ENCODE data around the gene CST3.
"Not testable (repeated sequence)": the region's sequence is repeated elsewhere in the genome, so short reads cannot be mapped to it uniquely, and the experiment has no call there.

CST3 gene

GRCh38 chr20:23631226-23631822 is 6.4 kb downstream of the CST3 start:
- H3K27me3 Mint-ChIP-seq (ENCODE audit: low read depth), result peaks cover 8% of the 10 kb centered on the region
- H3K9me3 Mint-ChIP-seq, result no peaks in the 10 kb centered on the region
- H3K36me3 Mint-ChIP-seq (ENCODE audit: low read depth), result no peaks in the 10 kb centered on the region
- no peak overlapping the region for H3K4me3 Mint-ChIP-seq
- no peak overlapping the region for H3K27ac Mint-ChIP-seq
- no peaks in the 10 kb centered on the region for H3K4me1 Mint-ChIP-seq (ENCODE audit: low read depth)

DNA sequence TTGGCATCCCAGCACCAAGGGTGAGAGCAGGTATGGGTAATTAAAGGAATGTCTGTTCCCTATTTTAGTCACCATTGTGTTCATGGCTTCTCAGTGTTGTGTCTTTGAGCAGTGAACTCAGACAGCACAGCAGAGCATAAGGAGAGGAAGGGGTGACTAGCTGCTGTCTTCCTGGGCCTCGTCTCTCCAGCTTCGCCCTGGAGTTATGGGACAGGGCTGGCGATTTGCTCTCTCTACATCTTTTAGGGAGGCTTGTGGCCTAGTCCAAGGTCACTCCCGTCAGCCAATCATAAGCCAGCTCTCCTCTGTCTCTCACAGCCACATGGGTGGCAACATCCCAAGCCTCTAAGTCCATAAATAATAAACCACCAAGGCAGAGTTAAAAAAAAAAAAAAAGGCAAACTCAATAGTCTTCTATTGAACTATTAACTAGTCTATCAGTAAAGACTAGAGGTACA is 7.3 kb downstream of the CST3 start:
- Mint-ChIP-seq H3K27me3 (ENCODE audit: low read depth) (peaks cover 4% of the 10 kb centered on the region), H3K36me3 (ENCODE audit: low read depth) (no peaks in the 10 kb centered on the region), H3K27ac (no peak overlapping the region), H3K4me3 (no peak overlapping the region), H3K9me3 (no peaks in the 10 kb centered on the region), H3K4me1 (ENCODE audit: low read depth) (no peaks in the 10 kb centered on the region)

DNA sequence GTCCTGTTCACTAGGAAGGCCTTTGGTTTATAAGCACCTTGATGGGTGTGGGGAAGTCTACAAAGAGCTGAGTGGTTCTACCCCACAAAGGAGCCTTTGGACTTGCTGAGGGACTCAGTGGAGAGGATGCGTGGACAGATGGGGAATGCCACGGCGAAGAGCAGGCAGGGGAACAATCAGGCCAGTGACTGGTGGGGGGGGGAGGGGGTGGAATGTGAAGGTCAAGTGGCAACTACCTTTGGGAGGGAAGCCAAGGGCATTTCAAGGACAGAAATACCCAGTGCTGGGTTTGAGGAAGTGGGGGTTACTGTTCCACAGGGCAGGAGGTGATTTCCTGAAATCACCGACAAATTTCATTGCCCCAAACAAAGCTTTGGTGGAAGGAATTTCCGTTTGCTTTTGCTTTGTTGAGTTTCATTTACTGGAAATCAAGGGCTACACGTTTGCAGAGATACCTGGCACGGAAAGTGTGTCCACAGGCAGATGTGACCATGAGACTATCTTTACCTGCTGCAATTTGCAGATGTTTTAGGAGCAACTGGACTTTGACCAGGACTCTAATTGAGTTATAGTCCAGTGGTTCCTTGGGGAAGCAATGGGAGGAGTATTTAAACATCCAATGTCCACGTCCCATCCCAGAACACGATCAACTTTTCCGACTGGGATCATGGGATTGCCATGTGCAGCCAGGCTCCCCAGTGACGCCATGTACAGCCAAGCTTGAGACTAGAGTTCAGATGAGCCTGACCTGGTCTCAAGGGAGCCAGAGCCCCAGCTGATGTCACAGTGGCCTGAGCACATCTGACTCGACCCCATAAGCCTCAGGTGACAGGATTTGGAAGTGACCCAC is 8.0 kb downstream of the CST3 start:
- Mint-ChIP-seq H3K9me3 (no peaks in the 10 kb centered on the region), H3K4me1 (ENCODE audit: low read depth) (no peaks in the 10 kb centered on the region), H3K4me3 (no peak overlapping the region), H3K27ac (no peak overlapping the region), H3K36me3 (ENCODE audit: low read depth) (no peaks in the 10 kb centered on the region), H3K27me3 (ENCODE audit: low read depth) (peaks cover 7% of the 10 kb centered on the region)

DNA sequence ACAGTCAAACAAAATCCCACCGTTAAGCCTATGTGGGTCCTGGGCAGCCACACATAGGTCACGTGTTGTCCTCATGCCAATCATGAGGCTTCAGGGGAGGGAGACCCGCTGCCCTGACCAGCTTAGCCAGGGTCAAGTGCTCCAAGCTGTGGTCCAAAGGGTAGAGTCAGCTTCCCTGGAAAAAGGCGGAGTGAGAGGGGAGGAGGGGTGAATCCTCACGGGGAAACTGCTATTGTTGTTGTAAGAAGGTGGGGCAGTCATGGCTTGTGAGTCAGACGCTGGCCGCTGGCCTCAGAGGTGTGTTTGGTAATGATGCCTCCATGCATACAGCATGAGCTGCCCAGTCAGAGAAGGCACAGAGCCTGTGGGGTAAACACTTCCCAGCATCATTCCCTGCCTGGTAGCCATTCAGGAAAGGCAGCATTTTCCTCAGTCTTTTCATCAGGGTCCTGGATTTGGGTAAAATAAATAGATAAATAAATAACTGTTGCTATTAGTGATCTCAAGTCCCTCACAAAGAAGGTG is 8.7 kb downstream of the CST3 start:
- no peak overlapping the region for H3K27ac Mint-ChIP-seq
- H3K4me3 Mint-ChIP-seq, result no peak overlapping the region
- no peaks in the 10 kb centered on the region for H3K36me3 Mint-ChIP-seq (ENCODE audit: low read depth)
- H3K27me3 Mint-ChIP-seq (ENCODE audit: low read depth), result peaks cover 7% of the 10 kb centered on the region
- H3K4me1 Mint-ChIP-seq (ENCODE audit: low read depth), result peaks cover 1% of the 10 kb centered on the region
- H3K9me3 Mint-ChIP-seq, result no peaks in the 10 kb centered on the region

GRCh38 chr20:23628402-23629016 is 9.2 kb downstream of the CST3 start:
- Mint-ChIP-seq H3K27ac (no peak overlapping the region), H3K27me3 (ENCODE audit: low read depth) (peaks cover 7% of the 10 kb centered on the region), H3K36me3 (ENCODE audit: low read depth) (no peaks in the 10 kb centered on the region), H3K4me1 (ENCODE audit: low read depth) (peaks cover 1% of the 10 kb centered on the region), H3K4me3 (no peak overlapping the region), H3K9me3 (no peaks in the 10 kb centered on the region)

DNA sequence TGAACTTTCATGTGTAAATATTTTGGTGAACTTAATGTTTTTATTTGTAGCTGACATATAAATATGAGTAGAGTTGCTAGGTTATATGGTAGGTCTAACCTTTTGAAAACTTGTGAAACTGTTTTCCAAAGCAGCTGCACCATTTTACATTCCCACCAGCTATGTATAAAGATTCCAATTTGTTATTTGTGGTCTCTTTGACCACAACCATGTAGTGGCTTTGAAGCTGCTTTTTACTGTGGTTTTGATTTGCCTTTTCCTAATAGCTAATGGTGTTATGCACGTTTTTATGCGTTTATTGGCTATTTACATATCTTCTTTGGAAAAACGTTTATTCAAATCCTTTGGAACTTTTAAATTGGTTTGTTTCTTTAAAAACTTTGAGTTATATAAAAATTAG is 10.3 kb downstream of the CST3 start:
- H3K4me3 Mint-ChIP-seq, result no peak overlapping the region
- peaks cover 3% of the 10 kb centered on the region for H3K4me1 Mint-ChIP-seq (ENCODE audit: low read depth)
- no peaks in the 10 kb centered on the region for H3K9me3 Mint-ChIP-seq
- no peaks in the 10 kb centered on the region for H3K36me3 Mint-ChIP-seq (ENCODE audit: low read depth)
- H3K27ac Mint-ChIP-seq, result no peak overlapping the region
- peaks cover 7% of the 10 kb centered on the region for H3K27me3 Mint-ChIP-seq (ENCODE audit: low read depth)

GRCh38 chr20:23626040-23626620 is 11.6 kb downstream of the CST3 start:
- Mint-ChIP-seq H3K4me1 (ENCODE audit: low read depth) (peaks cover 3% of the 10 kb centered on the region), H3K9me3 (no peaks in the 10 kb centered on the region), H3K36me3 (ENCODE audit: low read depth) (no peaks in the 10 kb centered on the region), H3K4me3 (no peak overlapping the region), H3K27me3 (ENCODE audit: low read depth) (peaks cover 7% of the 10 kb centered on the region), H3K27ac (no peak overlapping the region)

DNA sequence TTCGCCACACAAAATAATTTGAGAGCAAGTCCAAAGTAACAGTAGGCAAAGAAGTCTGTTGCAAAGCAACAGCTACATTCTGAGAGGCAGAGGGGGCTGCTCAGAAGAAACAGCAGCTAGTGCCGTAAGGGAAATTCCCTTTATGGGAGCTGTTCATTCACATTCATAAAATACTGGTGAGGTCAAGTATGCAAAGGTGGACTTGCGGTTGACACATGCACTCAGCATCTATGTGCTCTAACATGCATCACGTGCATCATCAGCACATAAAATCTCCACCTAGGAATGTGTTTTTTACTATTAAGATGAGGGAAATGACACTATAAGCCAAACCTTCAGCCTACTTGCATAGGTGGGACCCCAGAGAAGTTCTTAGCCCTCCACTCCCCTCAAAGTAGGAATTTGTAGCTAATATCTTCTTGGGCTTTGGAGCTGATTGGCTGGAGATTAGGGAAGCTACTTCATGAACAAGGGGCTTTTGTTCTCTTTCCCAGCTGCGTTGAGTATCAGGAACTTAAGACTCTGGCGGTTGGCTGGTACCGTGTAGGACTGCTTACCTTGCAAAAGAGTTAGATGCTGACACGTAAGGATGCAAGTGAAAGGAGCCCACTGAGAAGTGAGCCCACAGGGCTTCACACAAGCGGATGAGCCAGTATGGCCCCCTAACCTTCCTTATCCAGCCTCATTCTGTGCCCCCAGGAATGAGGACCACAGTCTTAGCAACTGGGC is 12.4 kb downstream of the CST3 start:
- H3K4me1 Mint-ChIP-seq (ENCODE audit: low read depth), result peaks cover 3% of the 10 kb centered on the region
- H3K27me3 Mint-ChIP-seq (ENCODE audit: low read depth), result peaks cover 7% of the 10 kb centered on the region
- H3K27ac Mint-ChIP-seq, result no peak overlapping the region
- no peaks in the 10 kb centered on the region for H3K9me3 Mint-ChIP-seq
- no peak overlapping the region for H3K4me3 Mint-ChIP-seq
- H3K36me3 Mint-ChIP-seq (ENCODE audit: low read depth), result no peaks in the 10 kb centered on the region

DNA sequence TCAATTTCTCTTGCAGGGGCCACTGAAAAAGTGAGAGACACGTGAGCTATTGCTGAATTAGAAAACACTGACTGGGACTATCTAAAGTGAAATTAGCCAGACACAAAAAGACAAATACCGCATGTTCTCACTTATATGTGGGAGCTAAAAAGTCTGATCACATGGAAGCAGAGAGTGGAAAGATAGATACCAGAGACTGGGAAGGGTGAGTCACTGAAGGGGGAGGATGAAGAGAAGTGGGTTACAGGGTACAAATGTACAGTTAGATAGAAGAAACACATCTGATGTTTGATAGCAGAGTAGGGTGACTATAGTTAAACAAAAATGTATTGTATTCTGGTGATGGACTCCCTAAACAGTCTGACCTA is 13.4 kb downstream of the CST3 start:
- no peaks in the 10 kb centered on the region for H3K36me3 Mint-ChIP-seq (ENCODE audit: low read depth)
- H3K4me3 Mint-ChIP-seq, result no peak overlapping the region
- no peaks in the 10 kb centered on the region for H3K9me3 Mint-ChIP-seq
- peaks cover 7% of the 10 kb centered on the region for H3K27me3 Mint-ChIP-seq (ENCODE audit: low read depth)
- peaks cover 3% of the 10 kb centered on the region for H3K4me1 Mint-ChIP-seq (ENCODE audit: low read depth)
- H3K27ac Mint-ChIP-seq, result no peak overlapping the region

- Mint-ChIP-seq H3K36me3 (ENCODE audit: low read depth) (no peaks in the 10 kb centered on the region), H3K27me3 (ENCODE audit: low read depth) (peaks cover 6% of the 10 kb centered on the region), H3K27ac (no peak overlapping the region), H3K4me3 (no peak overlapping the region), H3K9me3 (no peaks in the 10 kb centered on the region), H3K4me1 (ENCODE audit: low read depth) (peaks cover 3% of the 10 kb centered on the region)
These were observed 14.0 kb downstream of the CST3 start for GRCh38 chr20:23623666-23624323.

GRCh38 chr20:23622839-23623343 is 14.9 kb downstream of the CST3 start:
- Mint-ChIP-seq H3K27me3 (ENCODE audit: low read depth) (peaks cover 3% of the 10 kb centered on the region), H3K36me3 (ENCODE audit: low read depth) (no peaks in the 10 kb centered on the region), H3K9me3 (no peaks in the 10 kb centered on the region), H3K27ac (no peak overlapping the region), H3K4me1 (ENCODE audit: low read depth) (peaks cover 3% of the 10 kb centered on the region), H3K4me3 (peak overlapping the region; percentile 1)

DNA sequence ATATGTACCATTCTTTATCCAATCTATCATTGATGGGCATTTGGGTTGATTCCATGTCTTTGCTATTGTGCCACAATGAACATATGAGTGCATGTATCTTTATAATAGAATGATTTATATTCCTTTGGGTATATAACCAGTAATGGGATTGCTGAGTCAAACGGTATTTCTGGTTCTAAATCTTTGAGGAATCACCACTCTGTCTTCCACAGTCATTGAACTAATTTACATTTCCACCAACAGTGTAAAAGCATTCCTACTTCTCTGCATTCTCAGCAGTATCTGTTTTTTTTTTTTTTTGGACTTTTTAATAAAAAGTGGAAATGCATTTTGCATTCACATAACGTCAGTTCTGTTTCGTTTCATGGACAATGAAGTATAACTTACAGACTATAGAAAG is 15.4 kb downstream of the CST3 start:
- not testable (repeated sequence) for H3K4me1 Mint-ChIP-seq (ENCODE audit: low read depth); H3K27ac Mint-ChIP-seq; H3K36me3 Mint-ChIP-seq (ENCODE audit: low read depth); H3K9me3 Mint-ChIP-seq; H3K27me3 Mint-ChIP-seq (ENCODE audit: low read depth); H3K4me3 Mint-ChIP-seq

DNA sequence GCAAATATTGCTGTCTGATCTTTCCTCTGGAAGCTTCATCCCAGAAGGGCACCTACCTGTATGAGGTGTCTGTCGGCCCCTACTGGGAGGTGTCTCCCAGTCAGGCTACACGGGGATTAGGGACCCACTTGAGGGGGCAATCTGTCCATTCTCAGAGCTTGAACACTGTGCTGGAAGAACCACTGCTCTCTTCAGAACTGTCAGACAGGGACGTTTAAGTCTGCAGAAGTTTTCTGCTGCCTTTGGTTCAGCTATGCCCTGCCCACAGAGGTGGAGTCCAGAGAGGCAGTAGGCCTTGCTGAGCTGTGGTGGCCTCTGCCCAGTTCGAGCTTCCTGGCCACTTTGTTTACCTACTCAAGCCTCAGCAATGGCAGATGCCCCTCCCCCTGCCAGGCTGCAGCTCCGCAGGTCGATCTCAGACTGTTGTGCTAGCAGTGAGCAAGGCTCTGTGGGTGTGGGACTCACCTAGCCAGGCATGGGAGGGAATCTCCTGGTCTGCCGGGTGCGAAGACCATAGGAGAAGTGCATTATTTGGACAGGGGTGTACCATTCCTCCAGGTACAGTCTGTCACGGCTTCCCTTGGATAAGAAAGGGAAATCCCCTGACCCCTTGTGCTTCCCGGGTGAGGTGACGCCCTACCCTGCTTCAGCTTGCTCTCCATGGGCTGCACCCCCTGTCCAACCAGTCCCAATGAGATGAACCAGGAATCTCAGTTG is 16.9 kb downstream of the CST3 start:
- H3K9me3 Mint-ChIP-seq; H3K36me3 Mint-ChIP-seq (ENCODE audit: low read depth); H3K4me1 Mint-ChIP-seq (ENCODE audit: low read depth); H3K27ac Mint-ChIP-seq; H3K4me3 Mint-ChIP-seq: not testable (repeated sequence)
- H3K27me3 Mint-ChIP-seq (ENCODE audit: low read depth), result peaks cover 11% of the 10 kb centered on the region

Measured in T-helper 1 cell treated with Interleukin-12 subunit alpha and Interleukin-12 subunit beta and Interleukin-4 antibody, amounts not matched to agents 30 μg/mL and 1 μg/mL, for 36 hours (primary cell).